Measurements from ENCODE around the gene CRY2. TPM values are rescaled to one million over a fixed set of nuclear protein-coding genes. Genes with fewer than 3 reads are reported as not detected.
A peak's percentile ranks its signal among the peaks of the same experiment; 100 is the strongest.

The CRY2 gene
- total and polyA plus RNA-seq, 7 experiments from 2014 or later = 26.9 to 202 (median 66.0) TPM

DNA sequence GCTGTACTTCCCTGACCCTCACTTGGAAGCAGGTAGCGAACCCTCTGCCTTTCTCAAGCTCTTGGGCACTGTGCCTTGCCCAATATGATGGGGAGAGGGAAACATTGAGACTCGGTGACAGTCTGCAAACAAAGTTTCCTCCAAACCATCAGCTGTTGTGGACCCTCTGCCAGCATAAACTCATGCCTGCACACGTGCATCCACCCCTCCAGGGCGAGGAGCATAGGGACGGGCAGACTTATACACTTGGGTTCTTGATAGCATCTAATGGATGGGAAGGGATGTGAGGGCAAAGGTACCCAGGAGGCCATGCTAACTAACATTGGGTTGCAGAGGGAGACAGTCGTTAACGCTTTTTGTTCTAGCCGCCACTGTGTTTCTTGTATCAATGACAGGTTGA is 29.9 kb downstream of the CRY2 start:
- Mint-ChIP-seq H3K27me3 (no peaks in the 10 kb centered on the region), H3K4me3 (no peak overlapping the region), H3K27ac (no peak overlapping the region), H3K9me3 (no peaks in the 10 kb centered on the region), H3K4me1 (peaks cover 0 to 4% (median 0%) of the 10 kb centered on the region in 7 donors), H3K36me3 (peaks cover 12 to 88% (median 57%) of the 10 kb centered on the region in 5 donors)
- CTCF ChIA-PET = no interaction called here
- Histone ChIP-seq H3K9me3 (ENCODE audit: control insufficient read depth in 2 of 3, low read length in 3 of 3) (no peaks in the 10 kb centered on the region), H3K36me3 (ENCODE audit: control insufficient read depth in 2 of 3, insufficient read depth in 3 of 3, low read length in 3 of 3) (peaks cover 3 to 87% (median 17%) of the 10 kb centered on the region in 3 experiments), H3K27me3 (ENCODE audit: control insufficient read depth in 2 of 2, insufficient read depth in 2 of 2, low read length in 2 of 2) (no peaks in the 10 kb centered on the region), H3K4me3 (ENCODE audit: low read length) (no peak overlapping the region), H3K4me1 (ENCODE audit: control insufficient read depth in 2 of 2, insufficient read depth in 2 of 2, low read length in 2 of 2) (no peaks in the 10 kb centered on the region), H3K27ac (ENCODE audit: low read depth, low read length) (no peak overlapping the region)
- DNase-seq (no peak), ATAC-seq (no peak)
- intact Hi-C loops (cut with micrococcal nuclease) = no loop called here
- POLR2A ChIA-PET = no interaction called here

DNA sequence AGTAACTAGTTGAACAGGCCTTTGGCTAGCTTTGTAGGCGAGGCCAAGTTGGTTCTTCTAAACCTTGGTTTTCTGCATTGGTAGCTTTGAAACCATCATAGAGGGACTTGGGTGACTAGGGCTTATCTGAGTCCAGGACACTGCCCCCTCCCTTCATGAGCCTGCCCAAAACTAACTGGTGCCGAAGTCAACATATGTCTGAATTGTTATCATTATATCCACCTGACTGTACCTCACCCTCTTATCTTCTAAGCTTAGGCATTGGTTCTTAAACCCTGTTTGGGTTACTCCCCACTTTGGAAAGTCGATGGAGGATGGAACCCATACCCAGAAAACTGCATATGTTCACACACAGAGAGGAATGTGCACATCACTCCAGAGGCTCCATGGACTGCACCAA is 30.6 kb downstream of the CRY2 start:
- H3K36me3 Mint-ChIP-seq = peaks cover 12 to 88% (median 57%) of the 10 kb centered on the region in 5 donors
- H3K4me1 Mint-ChIP-seq = peaks cover 0 to 7% (median 0%) of the 10 kb centered on the region in 7 donors
- Histone ChIP-seq H3K36me3 (ENCODE audit: control insufficient read depth in 2 of 3, insufficient read depth in 3 of 3, low read length in 3 of 3) (peaks cover 3 to 86% (median 17%) of the 10 kb centered on the region in 3 experiments), H3K27ac (ENCODE audit: low read depth, low read length) (no peak overlapping the region), H3K9me3 (ENCODE audit: control insufficient read depth in 2 of 3, low read length in 3 of 3) (no peaks in the 10 kb centered on the region), H3K4me3 (ENCODE audit: low read length) (no peak overlapping the region), H3K4me1 (ENCODE audit: control insufficient read depth in 2 of 2, insufficient read depth in 2 of 2, low read length in 2 of 2) (no peaks in the 10 kb centered on the region), H3K27me3 (ENCODE audit: control insufficient read depth in 2 of 2, insufficient read depth in 2 of 2, low read length in 2 of 2) (no peaks in the 10 kb centered on the region)
- intact Hi-C loops (cut with micrococcal nuclease) = no loop called here
- ChIA-PET CTCF (no interaction called here), POLR2A (no interaction called here)
- peaks cover 0 to 1% (median 0%) of the 10 kb centered on the region in 11 donors for H3K9me3 Mint-ChIP-seq
- no peak overlapping the region for H3K4me3 Mint-ChIP-seq
- no peaks in the 10 kb centered on the region for H3K27me3 Mint-ChIP-seq
- no peak for DNase-seq
- no peak overlapping the region for H3K27ac Mint-ChIP-seq
- no peak for ATAC-seq

DNA sequence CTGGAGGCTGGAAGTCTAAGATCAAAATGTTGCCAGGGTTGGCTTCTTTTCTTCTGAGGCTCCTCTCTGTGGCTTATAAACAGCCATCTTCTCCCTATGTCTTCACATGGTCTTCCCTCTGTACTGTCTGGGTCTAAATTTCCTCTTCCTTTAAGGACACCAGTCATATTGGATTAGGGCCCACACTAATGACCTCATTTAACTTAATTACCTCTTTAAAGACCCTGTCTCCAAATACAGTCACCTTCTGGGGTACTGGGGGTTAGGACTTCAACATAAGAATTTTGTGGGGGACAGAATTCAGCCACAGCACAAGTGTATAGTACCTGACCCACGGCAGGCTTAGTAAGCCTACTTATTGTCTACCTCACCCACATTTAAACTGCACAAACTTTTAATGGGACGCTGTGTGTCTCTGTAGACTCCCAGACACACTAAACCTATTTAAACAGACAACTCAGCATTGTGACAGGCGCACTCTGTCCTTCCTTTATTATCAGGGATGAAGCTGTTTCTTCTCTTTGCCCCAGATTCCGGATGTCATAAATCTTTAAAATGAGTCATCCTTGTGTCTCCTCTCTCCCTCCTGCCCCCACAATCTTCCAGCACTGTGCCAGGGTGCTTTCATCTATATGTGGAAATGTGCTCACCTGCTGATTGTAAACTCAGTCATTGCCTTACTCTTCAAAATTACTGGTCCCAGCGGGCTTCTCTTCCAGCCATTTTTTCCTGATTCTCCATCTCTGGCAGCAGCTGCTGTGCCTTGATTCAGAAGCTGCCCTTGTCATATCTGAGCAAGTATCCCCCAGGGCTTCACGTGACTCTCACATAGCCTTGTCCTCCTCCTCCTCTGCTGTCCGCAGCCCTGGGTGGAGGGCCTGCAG is 32.8 kb downstream of the CRY2 start:
- H3K4me3 Mint-ChIP-seq = no peak overlapping the region
- H3K9me3 Mint-ChIP-seq = peaks cover 0 to 3% (median 0%) of the 10 kb centered on the region in 11 donors
- no peaks in the 10 kb centered on the region for H3K27me3 ChIP-seq (ENCODE audit: control insufficient read depth in 2 of 2, insufficient read depth in 2 of 2, low read length in 2 of 2)
- H3K27me3 Mint-ChIP-seq = peaks cover 0 to 8% (median 0%) of the 10 kb centered on the region in 5 donors
- POLR2A ChIA-PET = no interaction called here
- H3K4me1 Mint-ChIP-seq = peaks cover 4 to 13% (median 7%) of the 10 kb centered on the region in 7 donors
- H3K4me1 ChIP-seq (ENCODE audit: control insufficient read depth in 2 of 2, insufficient read depth in 2 of 2, low read length in 2 of 2) = no peaks in the 10 kb centered on the region
- no peak overlapping the region for H3K27ac Mint-ChIP-seq
- H3K9me3 ChIP-seq (ENCODE audit: control insufficient read depth in 2 of 3, low read length in 3 of 3) = no peaks in the 10 kb centered on the region
- peaks cover 11 to 71% (median 47%) of the 10 kb centered on the region in 5 donors for H3K36me3 Mint-ChIP-seq
- DNase-seq (no peak), ATAC-seq (no peak)
- H3K4me3 ChIP-seq (ENCODE audit: low read length) = no peak overlapping the region
- intact Hi-C loops (cut with micrococcal nuclease) = no loop called here
- CTCF ChIA-PET = no interaction called here
- peaks cover 3 to 67% (median 11%) of the 10 kb centered on the region in 3 experiments for H3K36me3 ChIP-seq (ENCODE audit: control insufficient read depth in 2 of 3, insufficient read depth in 3 of 3, low read length in 3 of 3)
- no peak overlapping the region for H3K27ac ChIP-seq (ENCODE audit: low read depth, low read length)

DNA sequence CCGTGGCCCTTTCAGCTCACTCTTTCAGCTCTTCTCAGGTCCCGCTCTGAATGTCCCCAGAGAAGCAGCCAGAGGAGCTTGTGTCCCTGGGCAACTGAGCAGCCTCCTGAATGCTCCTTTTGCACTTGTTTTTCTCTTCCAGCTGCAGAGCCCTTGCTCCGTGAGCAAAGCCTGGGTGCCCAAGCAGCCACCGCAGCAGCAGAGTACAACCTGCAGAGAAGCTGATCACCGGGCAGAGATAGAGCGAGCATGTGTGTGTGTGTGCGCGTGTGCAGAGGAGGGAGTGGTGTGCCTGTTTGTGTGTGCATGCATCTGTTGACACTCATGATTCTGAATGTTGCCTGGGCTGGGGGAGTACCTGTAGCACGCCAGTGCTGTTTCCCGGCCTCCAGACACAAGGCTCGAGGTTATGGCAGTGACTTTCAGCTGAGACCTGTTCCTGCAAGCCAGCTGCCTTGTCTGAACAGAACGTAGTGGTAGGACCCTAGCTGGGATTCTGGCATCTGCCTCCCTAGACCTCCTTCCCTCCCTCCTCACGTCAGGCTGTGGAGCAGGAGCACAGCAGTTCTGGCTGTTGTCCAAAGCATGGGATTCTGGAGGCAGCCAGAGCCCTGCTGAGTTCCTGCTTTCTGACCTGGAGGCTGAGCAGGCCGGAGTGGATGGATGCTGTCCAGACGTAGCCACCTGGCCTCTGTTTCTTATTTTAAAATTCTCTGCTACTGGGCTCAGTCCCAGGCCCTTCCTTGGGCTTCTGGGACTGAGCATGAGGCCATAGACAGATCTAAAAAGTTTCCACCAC is 33.7 kb downstream of the CRY2 start:
- Mint-ChIP-seq H3K9me3 (peaks cover 0 to 3% (median 0%) of the 10 kb centered on the region in 11 donors), H3K27ac (no peak overlapping the region), H3K4me3 (no peak overlapping the region), H3K4me1 (peaks cover 7 to 16% (median 10%) of the 10 kb centered on the region in 7 donors), H3K36me3 (peaks cover 9 to 61% (median 41%) of the 10 kb centered on the region in 5 donors), H3K27me3 (peaks cover 0 to 10% (median 0%) of the 10 kb centered on the region in 5 donors)
- Histone ChIP-seq H3K4me3 (ENCODE audit: low read length) (no peak overlapping the region), H3K9me3 (ENCODE audit: control insufficient read depth in 2 of 3, low read length in 3 of 3) (no peaks in the 10 kb centered on the region), H3K27ac (ENCODE audit: low read depth, low read length) (no peak overlapping the region), H3K4me1 (ENCODE audit: control insufficient read depth in 2 of 2, insufficient read depth in 2 of 2, low read length in 2 of 2) (no peaks in the 10 kb centered on the region), H3K27me3 (ENCODE audit: control insufficient read depth in 2 of 2, insufficient read depth in 2 of 2, low read length in 2 of 2) (no peaks in the 10 kb centered on the region), H3K36me3 (ENCODE audit: control insufficient read depth in 2 of 3, insufficient read depth in 3 of 3, low read length in 3 of 3) (peaks cover 3 to 58% (median 11%) of the 10 kb centered on the region in 3 experiments)
- intact Hi-C loops (cut with micrococcal nuclease) = no loop called here
- DNase-seq (no peak), ATAC-seq (no peak)
- CTCF ChIA-PET = no interaction called here
- POLR2A ChIA-PET = no interaction called here

DNA sequence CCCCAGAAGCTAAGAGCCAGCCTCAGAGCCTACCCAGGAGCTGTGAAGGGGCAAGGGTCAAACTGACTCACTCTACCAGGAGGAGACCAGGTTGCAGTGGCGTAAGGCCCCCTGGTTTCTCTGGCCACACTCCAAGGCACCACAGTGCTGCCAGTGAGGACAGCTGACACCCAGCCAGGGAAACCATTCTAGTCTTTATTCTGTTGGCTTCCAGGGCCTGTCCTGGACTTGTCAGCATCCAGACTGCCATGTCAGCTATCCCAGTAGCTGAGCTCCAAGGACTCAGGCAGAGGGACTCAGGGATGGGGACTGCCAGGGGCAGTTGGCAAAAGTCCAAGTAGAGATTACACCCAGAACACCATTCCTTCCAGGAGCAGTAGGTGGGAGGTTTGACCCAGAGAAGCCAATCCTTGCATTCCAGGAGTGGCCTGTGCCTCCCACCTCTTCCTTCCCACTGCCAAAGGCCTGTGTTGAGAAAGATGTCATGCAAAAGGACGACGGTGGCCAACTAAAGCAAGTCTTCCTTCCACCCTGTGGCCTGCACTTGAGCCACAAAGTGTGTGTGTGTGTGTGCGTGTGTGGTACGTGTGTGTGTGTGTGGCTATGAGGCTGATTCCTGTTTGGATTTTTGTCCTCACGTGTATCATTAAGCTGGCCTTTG is 34.6 kb downstream of the CRY2 start:
- ChIA-PET POLR2A (no interaction called here), CTCF (no interaction called here)
- Histone ChIP-seq H3K36me3 (ENCODE audit: control insufficient read depth in 2 of 3, insufficient read depth in 3 of 3, low read length in 3 of 3) (peaks cover 3 to 49% (median 11%) of the 10 kb centered on the region in 3 experiments), H3K27ac (ENCODE audit: low read depth, low read length) (no peak overlapping the region), H3K4me1 (ENCODE audit: control insufficient read depth in 2 of 2, insufficient read depth in 2 of 2, low read length in 2 of 2) (no peaks in the 10 kb centered on the region), H3K27me3 (ENCODE audit: control insufficient read depth in 2 of 2, insufficient read depth in 2 of 2, low read length in 2 of 2) (no peaks in the 10 kb centered on the region), H3K4me3 (ENCODE audit: low read length) (no peak overlapping the region), H3K9me3 (ENCODE audit: control insufficient read depth in 2 of 3, low read length in 3 of 3) (no peaks in the 10 kb centered on the region)
- intact Hi-C loops (cut with micrococcal nuclease) = no loop called here
- Mint-ChIP-seq H3K36me3 (peaks cover 9 to 53% (median 33%) of the 10 kb centered on the region in 5 donors), H3K27ac (no peak overlapping the region), H3K4me1 (peaks cover 7 to 16% (median 10%) of the 10 kb centered on the region in 7 donors), H3K4me3 (no peak overlapping the region), H3K27me3 (peaks cover 0 to 14% (median 0%) of the 10 kb centered on the region in 5 donors), H3K9me3 (peaks cover 0 to 3% (median 0%) of the 10 kb centered on the region in 11 donors)
- DNase-seq (no peak), ATAC-seq (no peak)

DNA sequence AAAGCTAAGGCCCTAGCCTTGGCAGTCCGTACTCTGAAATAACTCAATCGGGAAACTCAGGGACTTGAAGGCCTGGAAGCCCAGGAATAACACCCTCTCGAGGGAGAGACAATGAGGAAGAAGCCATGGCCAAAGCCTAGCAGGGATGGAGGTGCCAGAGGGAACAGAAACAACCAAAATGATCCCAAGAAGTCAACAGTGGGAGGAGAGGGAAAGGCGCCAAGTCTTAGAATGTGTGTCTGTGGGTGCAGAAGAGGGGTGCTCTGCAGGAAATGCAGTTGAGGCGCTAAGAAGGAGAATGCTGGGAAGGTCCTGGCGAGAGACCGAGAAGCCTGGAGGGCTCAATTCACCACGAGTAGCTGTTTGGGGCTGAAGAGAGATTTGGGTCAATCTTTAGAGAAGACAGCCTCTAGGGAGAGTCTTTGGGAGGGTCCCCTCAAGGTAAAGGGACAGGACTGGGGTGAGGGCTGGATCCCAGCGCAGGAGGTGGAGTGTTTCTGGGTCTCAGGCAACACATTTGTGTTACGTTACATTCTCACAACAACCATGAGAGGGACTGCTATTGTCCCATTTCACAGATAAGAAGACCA is 37.4 kb downstream of the CRY2 start:
- CTCF ChIA-PET = no interaction called here
- peaks cover 0 to 28% (median 6%) of the 10 kb centered on the region in 3 experiments for H3K36me3 ChIP-seq (ENCODE audit: control insufficient read depth in 2 of 3, insufficient read depth in 3 of 3, low read length in 3 of 3)
- Mint-ChIP-seq H3K36me3 (peaks cover 0 to 33% (median 11%) of the 10 kb centered on the region in 5 donors), H3K27ac (peak overlapping the region in 2 of 9 donors; percentile 40 to 69), H3K9me3 (peaks cover 0 to 3% (median 0%) of the 10 kb centered on the region in 11 donors), H3K27me3 (peaks cover 0 to 21% (median 4%) of the 10 kb centered on the region in 5 donors), H3K4me1 (peaks cover 7 to 15% (median 10%) of the 10 kb centered on the region in 7 donors), H3K4me3 (peak overlapping the region; percentile 64 to 85 (median 73))
- intact Hi-C loops (cut with micrococcal nuclease) = loop anchor here (1.0 kb wide), 4 partner anchors 15 to 37 kb away; partner anchors contain the start of gene CRY2 (in 1 of the 2)
- POLR2A ChIA-PET = interaction anchor here (0.6 kb wide), 1 partner anchor 738 kb away, joined by 3 read pairs; no protein-coding TSS in a partner anchor
- no peak overlapping the region for H3K27ac ChIP-seq (ENCODE audit: low read depth, low read length)
- DNase-seq = no peak
- no peaks in the 10 kb centered on the region for H3K9me3 ChIP-seq (ENCODE audit: control insufficient read depth in 2 of 3, low read length in 3 of 3)
- no peak overlapping the region for H3K4me3 ChIP-seq (ENCODE audit: low read length)
- H3K27me3 ChIP-seq (ENCODE audit: control insufficient read depth in 2 of 2, insufficient read depth in 2 of 2, low read length in 2 of 2) = no peaks in the 10 kb centered on the region
- no peaks in the 10 kb centered on the region for H3K4me1 ChIP-seq (ENCODE audit: control insufficient read depth in 2 of 2, insufficient read depth in 2 of 2, low read length in 2 of 2)
- no peak for ATAC-seq

Data from naive thymus-derived CD4-positive, alpha-beta T cell (primary cell).